ENCODE measurements around the gene UBAC2. TPM values are rescaled to one million over a fixed set of nuclear protein-coding genes. Genes with fewer than 3 reads are reported as not detected.
A peak's percentile ranks its signal among the peaks of the same experiment; 100 is the strongest.

Gene UBAC2
- total and polyA plus RNA-seq, 4 donors: 49.9 to 77.1 (median 53.7) TPM

DNA sequence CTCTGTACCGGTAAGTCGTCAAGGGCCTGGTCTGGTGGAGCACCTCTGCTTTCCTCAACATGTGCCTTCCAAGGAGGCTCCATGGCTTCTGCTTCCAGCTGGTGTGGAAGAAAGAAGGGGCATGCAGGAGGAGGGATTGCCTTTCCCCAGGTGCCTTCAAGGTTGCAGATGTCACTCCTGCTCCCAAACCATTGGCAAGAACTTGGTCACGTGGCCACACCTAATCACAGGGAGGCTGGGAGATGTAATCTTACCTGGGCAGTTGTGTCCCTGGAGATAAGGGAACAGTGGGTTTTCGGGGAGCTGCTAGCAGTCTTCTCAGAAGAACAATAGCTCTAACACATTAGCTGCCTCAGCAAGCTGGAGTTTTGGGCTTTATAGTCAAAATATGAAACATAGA, 67.3 kb downstream of the UBAC2 start:
- WGBS, 2 donors: 94 to 95% methylated on average over 4 of the region's 4 CpGs
- DNase-seq: no peak
- ATAC-seq (ENCODE audit: insufficient read depth, low FRiP score): no peak

DNA sequence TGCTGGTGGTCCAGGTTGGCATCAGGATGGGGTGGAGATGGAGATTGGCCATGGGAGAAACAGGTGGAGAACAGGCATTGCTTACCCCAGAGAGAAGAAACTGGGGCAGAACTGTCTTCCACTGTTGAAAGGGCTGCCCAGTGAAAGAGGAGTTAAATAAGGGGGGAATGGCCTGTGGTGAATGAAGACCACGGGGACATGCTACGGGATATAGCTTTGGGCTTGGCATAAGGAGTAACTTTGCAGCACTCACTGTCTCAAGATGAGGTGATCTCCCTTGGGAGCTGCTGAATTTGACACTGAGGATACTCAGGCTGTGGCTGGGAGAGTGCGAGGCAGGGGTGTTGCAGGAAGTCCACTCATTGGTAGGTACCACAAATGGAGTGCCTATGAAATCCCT, 68.2 kb downstream of the UBAC2 start:
- 91 to 93% methylated on average over 3 of the region's 3 CpGs for WGBS, 2 donors
- DNase-seq (no peak), ATAC-seq (ENCODE audit: insufficient read depth, low FRiP score) (no peak)
- no peak overlapping the region for H3K27ac ChIP-seq (ENCODE audit: low read depth in 1 of 2, low read length in 1 of 2)
- H3K9me3 ChIP-seq (ENCODE audit: control insufficient read depth in 4 of 4, insufficient read depth in 3 of 4, low read length in 3 of 4): peaks cover 0 to 7% (median under 1%) of the 10 kb centered on the region in 4 donors
- H3K4me1 ChIP-seq (ENCODE audit: control insufficient read depth in 5 of 5, insufficient read depth in 5 of 5, low read length in 5 of 5): peaks cover 0 to 2% (median 0%) of the 10 kb centered on the region in 5 donors
- no peak overlapping the region for H3K9ac ChIP-seq (ENCODE audit: insufficient read depth in 1 of 2, low read length in 2 of 2)
- H3K27me3 ChIP-seq (ENCODE audit: control insufficient read depth in 3 of 3, insufficient read depth in 3 of 3, low read length in 2 of 3): no peaks in the 10 kb centered on the region
- peaks cover 0 to 5% (median 2%) of the 10 kb centered on the region in 4 donors for H3K36me3 ChIP-seq (ENCODE audit: control insufficient read depth in 4 of 4, insufficient read depth in 4 of 4, low read length in 4 of 4)
- TF ChIP-seq, protein P1, sequence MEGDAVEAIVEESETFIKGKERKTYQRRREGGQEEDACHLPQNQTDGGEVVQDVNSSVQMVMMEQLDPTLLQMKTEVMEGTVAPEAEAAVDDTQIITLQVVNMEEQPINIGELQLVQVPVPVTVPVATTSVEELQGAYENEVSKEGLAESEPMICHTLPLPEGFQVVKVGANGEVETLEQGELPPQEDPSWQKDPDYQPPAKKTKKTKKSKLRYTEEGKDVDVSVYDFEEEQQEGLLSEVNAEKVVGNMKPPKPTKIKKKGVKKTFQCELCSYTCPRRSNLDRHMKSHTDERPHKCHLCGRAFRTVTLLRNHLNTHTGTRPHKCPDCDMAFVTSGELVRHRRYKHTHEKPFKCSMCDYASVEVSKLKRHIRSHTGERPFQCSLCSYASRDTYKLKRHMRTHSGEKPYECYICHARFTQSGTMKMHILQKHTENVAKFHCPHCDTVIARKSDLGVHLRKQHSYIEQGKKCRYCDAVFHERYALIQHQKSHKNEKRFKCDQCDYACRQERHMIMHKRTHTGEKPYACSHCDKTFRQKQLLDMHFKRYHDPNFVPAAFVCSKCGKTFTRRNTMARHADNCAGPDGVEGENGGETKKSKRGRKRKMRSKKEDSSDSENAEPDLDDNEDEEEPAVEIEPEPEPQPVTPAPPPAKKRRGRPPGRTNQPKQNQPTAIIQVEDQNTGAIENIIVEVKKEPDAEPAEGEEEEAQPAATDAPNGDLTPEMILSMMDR (IDR thresholded peaks at IDR 0.05; ENCODE audit: control extremely low read depth, extremely low read depth): no peak
- no peak overlapping the region for H3K4me3 ChIP-seq

More for the DNA sequence above, 67.3 kb downstream of the UBAC2 start:
- Histone ChIP-seq H3K36me3 (ENCODE audit: control insufficient read depth in 4 of 4, insufficient read depth in 4 of 4, low read length in 4 of 4) (peaks cover 0 to 5% (median 2%) of the 10 kb centered on the region in 4 donors), H3K9ac (ENCODE audit: insufficient read depth in 1 of 2, low read length in 2 of 2) (no peak overlapping the region), H3K4me1 (ENCODE audit: control insufficient read depth in 5 of 5, insufficient read depth in 5 of 5, low read length in 5 of 5) (peaks cover 0 to 5% (median 2%) of the 10 kb centered on the region in 5 donors), H3K9me3 (ENCODE audit: control insufficient read depth in 4 of 4, insufficient read depth in 3 of 4, low read length in 3 of 4) (peaks cover 0 to 7% (median under 1%) of the 10 kb centered on the region in 4 donors), H3K4me3 (no peak overlapping the region), H3K27ac (ENCODE audit: low read depth in 1 of 2, low read length in 1 of 2) (no peak overlapping the region), H3K27me3 (ENCODE audit: control insufficient read depth in 3 of 3, insufficient read depth in 3 of 3, low read length in 2 of 3) (no peaks in the 10 kb centered on the region)
- TF ChIP-seq, protein P1 (IDR thresholded peaks at IDR 0.05; ENCODE audit: control extremely low read depth, extremely low read depth): no peak

DNA sequence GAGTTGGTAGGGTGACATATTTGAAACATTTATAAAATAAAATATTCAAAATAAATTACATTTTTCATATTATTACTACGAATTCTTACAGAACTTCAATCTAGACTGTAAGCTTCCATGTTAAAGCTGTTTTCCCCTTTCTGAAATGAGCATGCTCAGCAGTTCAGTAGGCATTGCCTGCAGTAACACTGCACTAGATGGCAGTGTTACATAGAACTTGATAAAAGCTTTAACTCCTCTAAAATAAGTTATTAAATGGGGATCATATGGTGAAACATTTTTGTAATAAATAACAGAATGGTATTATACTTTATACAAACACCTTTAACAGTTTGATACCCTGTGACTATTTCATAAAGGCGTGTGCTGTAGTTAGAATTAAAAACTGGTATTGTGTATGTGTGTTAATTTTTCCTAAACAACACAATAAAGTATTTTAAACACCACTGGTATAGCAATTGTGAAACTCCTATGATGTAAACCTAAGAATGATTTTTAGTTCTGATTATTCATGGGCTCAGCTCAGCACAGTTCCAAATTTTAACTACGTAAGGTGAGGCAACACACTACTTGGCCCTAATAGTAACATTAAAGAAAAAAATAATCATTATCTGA, 69.1 kb downstream of the UBAC2 start:
- TF ChIP-seq, protein P1 (IDR thresholded peaks at IDR 0.05; ENCODE audit: control extremely low read depth, extremely low read depth): peak; percentile 69
- no peak overlapping the region for H3K9ac ChIP-seq (ENCODE audit: insufficient read depth in 1 of 2, low read length in 2 of 2)
- ATAC-seq (ENCODE audit: insufficient read depth, low FRiP score) (peak; percentile 62), DNase-seq (peak; percentile 32 to 84 (median 78))
- no peak overlapping the region for H3K4me3 ChIP-seq
- H3K4me1 ChIP-seq (ENCODE audit: control insufficient read depth in 5 of 5, insufficient read depth in 5 of 5, low read length in 5 of 5): peaks cover 0 to 2% (median 0%) of the 10 kb centered on the region in 5 donors
- H3K36me3 ChIP-seq (ENCODE audit: control insufficient read depth in 4 of 4, insufficient read depth in 4 of 4, low read length in 4 of 4): peaks cover 0 to 5% (median 2%) of the 10 kb centered on the region in 4 donors
- H3K27me3 ChIP-seq (ENCODE audit: control insufficient read depth in 3 of 3, insufficient read depth in 3 of 3, low read length in 2 of 3): no peaks in the 10 kb centered on the region
- peaks cover 0 to 7% (median under 1%) of the 10 kb centered on the region in 4 donors for H3K9me3 ChIP-seq (ENCODE audit: control insufficient read depth in 4 of 4, insufficient read depth in 3 of 4, low read length in 3 of 4)
- H3K27ac ChIP-seq (ENCODE audit: low read depth in 1 of 2, low read length in 1 of 2): no peak overlapping the region
- WGBS, 2 donors: 61% methylated on average over 3 of the region's 3 CpGs
